OCI-LY7 (cell line): Measurements from ENCODE around the gene MSANTD2. TPM values are rescaled to one million over a fixed set of nuclear protein-coding genes. Genes with fewer than 3 reads are reported as not detected.

Experiments
- BruUV-seq: library from RNA; stranded (reverse); fragments of 400-500 nt; replicated peaks from 2 replicates; lab custom pipeline; 2021; lab: Mats Ljungman, UMichigan
- CTCF ChIA-PET: fragments of 300-600 bp; sonication (Branson Sonifier 250); formaldehyde crosslinking; loops from one replicate; lab custom pipeline; 2022; ENCODE audit warnings: antibody characterized with exemption; ENCODE audit not compliant: unreplicated experiment; lab: Charles Lee
- POLR2A ChIA-PET: fragments of 300-600 bp; sonication (Branson Sonifier 250); formaldehyde crosslinking; loops from one replicate; lab custom pipeline; 2022; ENCODE audit warnings: antibody characterized with exemption; lab: Charles Lee
- DNase-seq: peaks from one replicate; pipeline ENCODE4 v3.0.0-alpha.2; 2015; ENCODE audit warnings: low spot score
- H2AFZ ChIP-seq: fragments of 200-600 bp; sonication (generic), shearing (Covaris generic); 2 replicates; pipeline ENCODE4 v1.6.1; 2014; ENCODE audit warnings: mild to moderate bottlenecking, antibody characterized with exemption, low read length, moderate library complexity
- H3K27ac ChIP-seq: fragments of 200-600 bp; sonication (generic); 2 replicates; pipeline ENCODE4 v1.5.1; 2014; ENCODE audit warnings: mixed run types, low read depth, mild to moderate bottlenecking, moderate library complexity, low read length, inconsistent platforms; ENCODE audit not compliant: poor library complexity, severe bottlenecking
- H3K36me3 ChIP-seq: fragments of 200-600 bp; sonication (generic); 2 replicates; pipeline ENCODE4 v1.6.1; 2014; ENCODE audit warnings: mild to moderate bottlenecking, antibody characterized with exemption, low read length, moderate library complexity, mixed read lengths; ENCODE audit not compliant: insufficient read depth
- H3K4me1 ChIP-seq: fragments of 200-600 bp; sonication (generic); 2 replicates; pipeline ENCODE4 v1.5.1; 2014; ENCODE audit warnings: mild to moderate bottlenecking, low read length; ENCODE audit not compliant: insufficient read depth, poor library complexity, severe bottlenecking
- H3K4me2 ChIP-seq: fragments of 200-600 bp; sonication (generic); 2 replicates; pipeline ENCODE4 v1.6.1; 2014; ENCODE audit warnings: mild to moderate bottlenecking, low read length
- H3K4me3 ChIP-seq: fragments of 200-600 bp; sonication (generic); 2 replicates; pipeline ENCODE4 v1.5.1; 2014; ENCODE audit warnings: mild to moderate bottlenecking, low read depth, low read length; ENCODE audit not compliant: poor library complexity, severe bottlenecking
- H3K79me2 ChIP-seq: fragments of 200-600 bp; sonication (generic); 2 replicates; pipeline ENCODE4 v1.6.1; 2016; ENCODE audit warnings: low read depth, mild to moderate bottlenecking, low read length, moderate library complexity, mixed read lengths; ENCODE audit not compliant: insufficient read depth
- H3K9me2 ChIP-seq: fragments of 200-600 bp; sonication (generic); 2 replicates; pipeline ENCODE4 v1.6.1; 2016; ENCODE audit warnings: mild to moderate bottlenecking, low read length, mixed read lengths; ENCODE audit not compliant: insufficient read depth
- H3K9me3 ChIP-seq: fragments of 200-600 bp; sonication (generic); 2 replicates; pipeline ENCODE4 v1.6.1; 2014; ENCODE audit warnings: mild to moderate bottlenecking, mixed run types, low read length, mixed read lengths
- H4K20me1 ChIP-seq: fragments of 200-600 bp; sonication (generic); 2 replicates; pipeline ENCODE4 v1.6.1; 2014; ENCODE audit warnings: mild to moderate bottlenecking, antibody characterized with exemption, low read length, moderate library complexity, mixed read lengths; ENCODE audit not compliant: insufficient read depth
- CTCF ChIP-seq: fragments of 200-600 bp; sonication (generic); conservative IDR thresholded peaks from 2 replicates; pipeline ENCODE4 v1.5.1; 2014; ENCODE audit warnings: mild to moderate bottlenecking, antibody characterized with exemption, low read length, moderate library complexity, mixed read lengths
- EZH2phosphoT487 ChIP-seq: fragments of 200-600 bp; sonication (generic); IDR thresholded peaks from 2 replicates; pipeline ENCODE4 v1.6.1; 2018; ENCODE audit warnings: low read depth, borderline replicate concordance, mild to moderate bottlenecking, mixed run types, antibody characterized with exemption, low read length, moderate library complexity, mixed read lengths
- intact Hi-C: fragments of 100-400 bp; cut with micrococcal nuclease; formaldehyde crosslinking; loops from one replicate; pipeline ENCODE4 v1.10.0; 2022; ENCODE audit not compliant: unreplicated experiment
- total RNA-seq, 2 experiments: library from RNA; depleted of rRNA in 1 of 2; stranded (reverse); fragments of >200 nt in 1 of 2; shearing (Covaris generic) in 1 of 2; gene quantifications; 2 replicates each; pipeline ENCODE4 v1.2.3, GENCODE V29; 2014 to 2022

The MSANTD2 gene
- total RNA-seq, 2 experiments from 2014 or later: 22.1 to 23.4 TPM

GRCh38 chr11:124821995-124822730 is 22.0 kb upstream of the MSANTD2 start:
- H3K4me3 ChIP-seq: no peak overlapping the region
- BruUV-seq: no TSS peak
- H3K9me2 ChIP-seq: no peaks in the 10 kb centered on the region
- DNase-seq: no peak
- no peak for TF ChIP-seq EZH2phosphoT487
- TF ChIP-seq CTCF: no peak
- H3K4me2 ChIP-seq: no peak overlapping the region
- no peaks in the 10 kb centered on the region for H3K9me3 ChIP-seq
- H4K20me1 ChIP-seq: no peaks in the 10 kb centered on the region
- no peak overlapping the region for H3K27ac ChIP-seq
- intact Hi-C loops: no loop called here
- ChIA-PET CTCF (no interaction called here), POLR2A (interaction anchor here (0.6 to 1.0 kb wide), 2 partner anchors 16 to 131 kb away, joined by 3 to 8 read pairs; no protein-coding TSS in a partner anchor)
- H3K4me1 ChIP-seq: no peaks in the 10 kb centered on the region
- H3K36me3 ChIP-seq: no peaks in the 10 kb centered on the region
- H2AFZ ChIP-seq: no peak overlapping the region
- H3K79me2 ChIP-seq: no peaks in the 10 kb centered on the region

- ChIA-PET CTCF (no interaction called here), POLR2A (no interaction called here)
- Histone ChIP-seq H3K9me2 (no peaks in the 10 kb centered on the region), H3K9me3 (no peaks in the 10 kb centered on the region), H3K36me3 (no peaks in the 10 kb centered on the region), H3K27ac (no peak overlapping the region), H4K20me1 (no peaks in the 10 kb centered on the region), H3K4me2 (no peak overlapping the region), H3K4me1 (no peaks in the 10 kb centered on the region), H3K4me3 (no peak overlapping the region), H2AFZ (no peak overlapping the region), H3K79me2 (no peaks in the 10 kb centered on the region)
- DNase-seq: no peak
- TF ChIP-seq CTCF (no peak), EZH2phosphoT487 (no peak)
- BruUV-seq: no TSS peak
- intact Hi-C loops: no loop called here
These were observed 16.8 kb upstream of the MSANTD2 start for GRCh38 chr11:124817036-124817435.

GRCh38 chr11:124814739-124815138 is 14.5 kb upstream of the MSANTD2 start:
- no peaks in the 10 kb centered on the region for H4K20me1 ChIP-seq
- no peaks in the 10 kb centered on the region for H3K79me2 ChIP-seq
- H3K4me3 ChIP-seq: no peak overlapping the region
- H3K36me3 ChIP-seq: no peaks in the 10 kb centered on the region
- H3K9me3 ChIP-seq: no peaks in the 10 kb centered on the region
- H2AFZ ChIP-seq: no peak overlapping the region
- no peaks in the 10 kb centered on the region for H3K9me2 ChIP-seq
- TF ChIP-seq EZH2phosphoT487: no peak
- TF ChIP-seq CTCF: no peak
- POLR2A ChIA-PET: interaction anchor here (0.6 to 1.8 kb wide), 7 partner anchors 8 to 1282 kb away, joined by 3 to 6 read pairs (median 3); no protein-coding TSS in a partner anchor
- no peaks in the 10 kb centered on the region for H3K4me1 ChIP-seq
- H3K27ac ChIP-seq: no peak overlapping the region
- no peak for DNase-seq
- CTCF ChIA-PET: no interaction called here
- BruUV-seq: no TSS peak
- no peak overlapping the region for H3K4me2 ChIP-seq
- intact Hi-C loops: no loop called here
